Retina (tissue), 1 donor: ENCODE results near the gene SLC4A9.
"Not testable (repeated sequence)": the region's sequence is repeated elsewhere in the genome, so short reads cannot be mapped to it uniquely, and the experiment has no call there.

Experiments used
- DNase-seq: peaks from one replicate; pipeline ENCODE4 v3.0.0-alpha.2; 2016

The SLC4A9 gene

DNA sequence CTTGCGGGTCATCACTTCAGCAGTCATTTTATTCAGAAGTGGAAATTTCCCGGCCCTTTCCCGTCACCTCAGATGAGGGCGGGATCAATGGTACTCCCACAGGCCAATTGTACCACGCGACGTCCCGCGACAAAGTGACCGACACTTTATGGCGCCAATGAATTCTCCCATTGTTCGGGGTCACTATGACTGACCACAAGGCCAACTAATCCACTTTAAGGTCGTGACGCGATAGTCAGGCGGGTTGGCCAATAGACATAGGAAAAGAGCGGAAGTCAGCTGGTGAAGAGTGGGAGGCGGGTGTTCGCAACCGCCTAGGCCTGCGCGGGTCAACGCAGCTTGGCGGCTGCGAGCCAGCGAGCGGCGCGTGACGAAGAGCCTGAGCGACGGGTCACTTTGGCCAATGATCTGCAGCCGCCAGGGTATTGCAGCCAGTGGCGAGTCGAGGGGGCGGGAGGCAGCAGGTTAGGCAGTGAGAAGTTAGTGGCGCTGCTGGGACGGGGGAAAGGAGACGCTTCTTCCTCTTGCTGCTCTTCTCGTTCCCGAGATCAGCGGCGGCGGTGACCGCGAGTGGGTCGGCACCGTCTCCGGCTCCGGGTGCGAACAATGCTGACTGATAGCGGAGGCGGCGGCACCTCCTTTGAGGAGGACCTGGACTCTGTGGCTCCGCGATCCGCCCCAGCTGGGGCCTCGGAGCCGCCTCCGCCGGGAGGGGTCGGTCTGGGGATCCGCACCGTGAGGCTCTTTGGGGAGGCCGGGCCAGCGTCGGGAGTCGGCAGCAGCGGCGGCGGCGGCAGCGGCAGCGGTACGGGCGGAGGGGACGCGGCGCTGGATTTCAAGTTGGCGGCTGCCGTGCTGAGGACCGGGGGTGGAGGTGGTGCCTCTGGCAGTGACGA, 41.6 kb downstream of the SLC4A9 start, which contains the start of gene ANKHD1:
ANKHD1 (plus strand) TSS at position 472 of the 896 bp plus-strand sequence; CDS start at position 607, 135 bp downstream.
- peak; percentile 99 for DNase-seq

DNA sequence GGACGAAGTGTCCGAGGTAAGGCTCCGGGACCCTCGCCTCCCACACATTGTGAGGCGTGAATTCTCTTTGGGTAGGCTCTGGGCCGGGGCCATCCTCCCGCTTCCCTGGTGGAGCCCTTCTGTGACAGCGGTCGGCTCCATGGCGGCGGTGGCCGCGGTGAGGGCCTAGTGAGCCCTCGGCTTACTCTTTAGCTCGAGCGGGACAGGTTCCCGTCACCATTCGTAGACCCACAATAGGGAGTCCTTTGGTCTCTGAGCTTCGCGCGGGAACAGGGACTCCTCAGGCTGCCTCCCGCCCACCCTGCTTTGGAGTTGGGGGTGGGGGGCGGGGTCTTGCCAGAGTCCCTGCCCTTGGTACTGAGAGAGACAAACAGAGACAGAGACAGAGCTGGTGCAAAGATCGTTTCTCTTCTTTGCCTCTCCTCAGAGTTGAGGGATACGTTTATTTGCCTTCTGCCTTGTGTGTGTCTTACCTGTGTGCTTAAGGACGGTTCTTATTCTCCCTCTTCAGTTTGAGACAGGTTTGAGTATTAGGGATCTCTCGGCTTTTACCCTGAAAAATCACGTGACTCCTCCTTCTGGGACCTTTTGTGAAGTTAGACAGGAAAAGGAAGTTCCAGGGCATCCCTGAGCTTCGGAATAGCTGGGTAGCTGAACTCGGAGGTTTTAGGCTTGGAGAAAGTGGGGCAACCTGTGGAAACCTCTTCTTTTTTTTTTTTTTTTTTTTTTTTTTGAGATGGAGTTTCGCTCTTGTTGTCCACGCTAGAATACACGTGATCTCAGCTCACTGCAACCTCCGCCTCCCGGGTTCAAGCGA, 42.5 kb downstream of the SLC4A9 start:
- no peak for DNase-seq

DNA sequence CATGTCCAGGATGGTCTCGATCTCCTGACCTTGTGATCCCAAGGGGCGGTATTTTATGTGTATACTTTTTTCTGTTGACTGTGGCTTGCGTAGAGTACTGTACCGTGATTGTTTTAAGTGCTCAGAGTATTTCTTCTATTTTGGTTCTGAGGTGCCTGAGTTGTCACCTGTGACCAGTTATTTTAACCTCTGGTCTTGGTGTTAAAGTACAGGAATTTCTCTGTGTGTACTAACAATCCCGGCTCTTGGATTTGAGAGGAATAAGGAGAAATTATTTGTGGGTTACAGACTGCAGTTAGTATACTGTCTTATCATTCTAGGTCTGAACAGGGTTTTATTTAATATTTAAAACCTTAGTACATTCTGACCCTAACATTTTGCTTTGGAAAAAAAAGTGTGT, 43.6 kb downstream of the SLC4A9 start:
- DNase-seq = no peak

DNA sequence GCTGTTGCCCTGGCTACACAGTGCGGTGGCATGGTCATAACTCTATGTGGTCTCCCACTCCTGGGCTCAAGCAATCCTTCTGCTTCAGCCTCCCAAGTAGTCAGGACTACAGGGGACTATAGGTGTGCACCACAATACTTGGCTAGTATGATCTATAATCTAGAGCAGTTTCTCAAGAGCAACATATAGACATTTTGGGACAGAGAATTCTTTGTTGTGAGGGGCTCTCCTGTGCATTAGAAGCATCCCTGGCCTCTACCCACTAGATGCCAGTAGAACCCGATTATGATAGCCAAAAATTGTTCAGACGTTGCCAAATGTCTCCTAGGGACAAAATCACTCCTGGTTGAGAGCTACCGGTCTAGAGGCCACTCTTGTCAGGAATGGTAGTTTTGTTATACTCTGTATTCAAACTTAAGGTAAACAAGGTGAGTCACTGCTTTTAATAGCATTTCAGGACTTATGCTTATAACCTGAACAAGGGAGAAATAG, 48.8 kb downstream of the SLC4A9 start:
- no peak for DNase-seq

DNA sequence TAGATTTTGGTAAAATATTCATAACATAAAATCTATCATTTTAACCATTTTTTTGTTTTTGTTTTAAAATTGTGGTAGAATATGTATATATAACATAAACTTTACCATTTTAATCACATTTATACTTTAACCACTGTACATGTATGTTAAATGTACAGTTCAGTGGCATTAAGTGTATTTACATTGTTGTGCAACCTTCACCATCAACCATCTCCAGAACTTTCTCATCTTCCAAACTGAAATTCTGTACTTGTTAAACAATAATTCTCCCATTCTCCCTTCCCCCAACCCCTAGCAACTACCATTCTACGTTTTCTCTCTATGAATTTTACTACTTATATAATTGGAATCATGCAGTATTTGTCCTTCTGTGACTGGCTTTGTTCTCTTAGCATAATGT, 53.2 kb downstream of the SLC4A9 start:
- no peak for DNase-seq

DNA sequence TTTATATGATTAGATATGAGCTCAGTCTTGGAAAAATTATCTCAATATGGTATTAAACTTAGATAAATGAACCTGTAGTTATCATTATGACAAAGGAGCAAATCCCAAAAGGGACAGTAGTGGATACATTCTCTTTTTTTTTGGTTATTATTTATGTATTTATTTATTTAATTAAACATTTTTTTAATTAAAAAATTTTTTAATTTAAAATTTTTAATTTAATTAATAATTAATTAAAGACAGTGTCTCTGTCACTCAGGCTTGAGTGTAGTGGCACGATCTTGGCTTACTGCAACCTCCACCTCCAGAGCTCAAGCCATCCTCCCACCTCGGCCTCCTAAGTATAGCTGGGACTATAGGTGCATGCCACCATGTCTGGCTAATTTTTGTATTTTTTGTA, 57.2 kb downstream of the SLC4A9 start:
- no peak for DNase-seq

DNA sequence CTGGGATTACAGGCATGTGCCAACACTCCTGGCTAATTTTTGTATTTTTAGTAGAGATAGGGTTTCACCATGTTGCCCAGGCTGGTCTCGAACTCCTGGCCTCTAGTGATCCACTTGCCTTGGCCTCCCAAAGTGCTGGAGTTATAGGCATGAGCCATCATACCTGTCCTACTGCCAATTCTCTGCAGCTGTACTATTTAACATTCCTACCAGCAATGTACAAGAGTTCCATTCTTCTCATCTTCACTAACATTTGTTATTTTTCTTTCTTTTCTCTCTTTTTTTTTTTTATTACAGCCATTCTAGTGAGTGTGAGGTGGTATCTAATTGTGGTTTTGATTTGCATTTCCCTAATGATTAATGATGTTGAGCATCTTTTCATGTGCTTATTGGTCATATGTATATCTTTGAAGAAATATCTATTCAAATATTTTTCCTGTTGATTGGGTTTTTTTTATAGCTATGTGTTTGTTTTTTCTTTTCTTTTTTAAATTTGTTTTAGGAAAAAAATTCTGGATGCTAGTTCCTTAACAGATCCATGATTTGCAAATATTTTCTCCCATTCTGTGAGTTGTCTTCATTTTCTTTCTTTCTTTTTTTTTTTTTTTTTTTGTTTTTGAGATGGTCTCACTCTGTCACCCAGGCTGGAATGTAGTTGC, 59.0 kb downstream of the SLC4A9 start:
- DNase-seq = no peak

DNA sequence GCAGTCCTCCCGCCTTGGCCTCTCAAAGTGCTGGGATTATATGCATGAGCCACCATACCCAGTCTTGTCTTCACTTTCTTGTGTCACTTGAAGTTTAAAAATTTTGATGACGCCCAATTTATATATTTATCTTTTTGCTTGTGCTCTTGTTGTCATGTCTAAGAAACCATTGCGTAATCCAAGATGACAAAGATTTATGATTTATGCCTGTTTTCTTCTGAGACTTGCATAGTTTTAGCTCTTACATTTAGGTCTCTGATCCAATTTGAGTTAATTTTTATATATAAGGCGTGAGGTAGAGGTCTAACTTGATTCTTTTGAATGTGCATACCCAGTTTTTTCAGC, 60.2 kb downstream of the SLC4A9 start:
- no peak for DNase-seq

DNA sequence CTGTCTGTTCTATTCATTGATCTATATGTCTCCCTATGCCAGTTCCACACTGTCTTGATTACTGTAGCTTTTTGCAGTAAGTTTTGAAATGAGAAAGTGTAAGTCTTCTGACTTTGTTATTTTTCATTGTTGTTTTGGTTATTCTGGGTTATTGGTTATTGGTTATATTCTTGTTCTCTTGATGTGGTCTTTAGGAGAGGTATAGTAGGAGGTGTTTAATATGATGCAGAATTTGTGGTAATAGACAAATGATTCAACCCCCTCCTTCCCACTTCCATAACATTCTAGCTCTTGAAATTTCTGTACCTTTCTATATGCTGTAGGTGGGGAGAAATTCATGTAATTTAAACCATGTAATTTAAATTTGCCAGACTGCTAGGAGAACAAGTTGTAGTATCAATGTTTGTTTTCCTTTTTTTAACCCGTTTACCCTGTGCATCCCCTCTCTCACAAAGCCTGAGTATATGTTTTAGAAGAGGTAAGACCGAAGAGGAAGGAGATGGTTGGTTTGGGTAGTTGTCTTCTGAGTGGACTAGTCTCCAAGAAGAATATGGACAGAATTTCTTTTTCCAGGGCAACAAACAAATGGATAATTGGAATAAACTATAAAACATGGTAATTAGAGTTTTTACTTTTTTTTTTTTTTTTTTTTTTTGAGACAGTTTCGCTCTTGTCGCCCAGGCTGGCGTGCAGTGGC, 60.8 kb downstream of the SLC4A9 start:
- DNase-seq = no peak

DNA sequence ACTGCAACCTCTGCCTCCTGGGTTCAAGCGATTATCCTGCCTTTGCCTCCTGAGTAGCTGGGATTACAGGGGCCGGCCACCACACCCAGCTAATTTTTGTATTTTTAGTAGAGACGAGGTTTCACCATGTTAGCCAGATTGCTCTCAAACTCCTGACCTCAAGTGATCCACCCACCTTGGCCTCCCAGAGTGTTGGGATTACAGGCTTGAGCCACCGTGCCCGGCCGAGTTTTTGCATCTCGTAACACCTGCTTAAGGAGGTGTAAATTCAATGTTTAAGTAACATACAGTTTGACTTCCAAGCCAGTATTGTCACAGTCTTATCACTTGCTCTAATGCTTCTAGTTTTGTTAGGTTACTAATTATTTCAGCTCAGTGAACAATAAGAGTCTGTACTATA, 61.4 kb downstream of the SLC4A9 start:
- not testable (repeated sequence) for DNase-seq

DNA sequence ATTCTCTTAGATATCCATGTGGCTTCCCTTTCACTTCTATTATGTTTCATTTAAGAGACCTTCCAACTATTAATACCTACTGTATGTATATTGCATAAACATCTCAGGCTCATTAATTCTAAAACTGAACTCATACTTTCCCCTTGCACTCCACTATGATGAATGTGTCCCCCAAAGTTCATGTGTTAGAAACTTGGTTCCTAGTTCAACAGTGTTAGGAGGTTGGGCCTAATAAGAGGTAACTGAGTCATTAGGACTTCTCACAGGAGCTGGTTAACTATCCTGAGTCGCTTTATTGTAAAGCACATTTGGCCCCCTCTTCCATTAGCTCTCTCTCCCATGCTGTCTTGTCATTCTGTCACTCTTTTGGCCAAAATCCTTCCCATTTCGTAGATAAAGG, 63.6 kb downstream of the SLC4A9 start:
- no peak for DNase-seq

DNA sequence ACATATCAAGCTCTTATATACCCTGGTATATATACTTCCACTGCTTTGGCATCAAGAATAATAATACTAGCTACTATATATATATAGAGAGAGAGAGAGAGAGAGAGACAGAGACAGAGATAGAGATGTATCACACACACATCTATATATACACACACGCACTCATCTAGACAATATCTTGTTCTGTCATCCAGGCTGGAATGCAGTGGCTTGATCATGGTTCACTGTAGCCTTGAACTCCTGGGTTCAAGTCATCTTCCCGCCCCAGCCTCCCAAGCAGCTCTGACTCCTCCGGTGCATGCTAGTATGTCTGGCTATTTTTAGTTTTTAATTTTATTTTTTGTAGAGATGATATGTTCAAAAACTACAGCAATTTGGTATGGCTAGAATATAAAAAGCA, 64.1 kb downstream of the SLC4A9 start:
- DNase-seq = no peak
